Ishikawa (cell line): Measurements from ENCODE around the gene SRBD1.

ENCODE experiments used
- EP300 ChIP-seq: IDR thresholded peaks from 2 replicates; pipeline ENCODE4 v1.6.1; 2012; ENCODE audit warnings: borderline replicate concordance
- TF ChIP-seq, protein P1 (sequence below): IDR thresholded peaks from 2 replicates; pipeline ENCODE4 v1.6.1; 2012

DNA sequence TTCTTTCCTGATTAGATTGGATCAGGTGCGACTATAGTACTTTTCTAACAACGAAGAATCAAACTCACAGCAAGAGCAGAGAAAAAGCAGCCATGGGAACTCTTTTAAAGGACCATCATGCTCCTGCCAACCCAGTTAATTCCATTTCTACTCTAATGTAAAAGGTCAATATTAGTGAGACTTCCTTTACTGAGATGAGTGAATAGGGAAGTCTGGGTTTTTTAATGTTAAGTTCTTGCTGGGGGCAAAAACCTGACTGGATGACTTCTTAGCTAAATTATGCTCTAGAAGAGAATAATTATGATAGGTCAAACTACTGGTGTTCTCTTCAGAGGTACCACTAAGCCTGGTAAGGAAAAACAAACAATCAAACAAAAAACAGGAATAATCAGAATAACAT is 8.4 kb downstream of the SRBD1 start:
- no peak for TF ChIP-seq EP300
- TF ChIP-seq, protein P1, sequence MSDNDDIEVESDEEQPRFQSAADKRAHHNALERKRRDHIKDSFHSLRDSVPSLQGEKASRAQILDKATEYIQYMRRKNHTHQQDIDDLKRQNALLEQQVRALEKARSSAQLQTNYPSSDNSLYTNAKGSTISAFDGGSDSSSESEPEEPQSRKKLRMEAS = no peak
